Middle frontal gyrus (tissue), 1 donor: ENCODE data around the gene CYP4F22.
"Not testable (repeated sequence)": the region's sequence is repeated elsewhere in the genome, so short reads cannot be mapped to it uniquely, and the experiment has no call there.

Experiments
- DNase-seq: peaks from one replicate; pipeline ENCODE4 v3.0.0-alpha.2; 2015; ENCODE audit warnings: low spot score; ENCODE audit errors: extremely low spot score

The CYP4F22 gene

GRCh38 chr19:15488489-15489226, 19.7 kb upstream of the CYP4F22 start:
- DNase-seq: no peak

DNA sequence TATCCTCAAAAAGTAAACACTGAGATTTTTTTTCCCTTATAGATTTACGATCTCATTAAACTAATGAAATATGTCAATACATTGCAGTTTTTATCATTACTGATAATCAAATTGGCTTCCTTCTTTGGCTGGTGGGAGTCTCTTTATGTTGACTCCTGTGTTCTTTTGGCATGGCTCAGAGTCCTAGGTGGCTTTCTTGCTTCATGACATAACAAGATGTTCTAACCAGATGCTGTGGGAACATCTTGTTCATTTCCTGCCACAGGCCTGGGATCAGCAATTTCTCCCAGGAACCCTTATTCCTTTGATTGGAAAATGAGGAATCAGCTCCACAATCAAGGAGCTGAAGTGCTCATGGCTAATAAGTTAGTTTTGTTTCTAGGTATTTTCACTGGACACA, 13.2 kb upstream of the CYP4F22 start:
- DNase-seq: no peak

GRCh38 chr19:15498156-15498858, 10.0 kb upstream of the CYP4F22 start:
- DNase-seq: no peak

DNA sequence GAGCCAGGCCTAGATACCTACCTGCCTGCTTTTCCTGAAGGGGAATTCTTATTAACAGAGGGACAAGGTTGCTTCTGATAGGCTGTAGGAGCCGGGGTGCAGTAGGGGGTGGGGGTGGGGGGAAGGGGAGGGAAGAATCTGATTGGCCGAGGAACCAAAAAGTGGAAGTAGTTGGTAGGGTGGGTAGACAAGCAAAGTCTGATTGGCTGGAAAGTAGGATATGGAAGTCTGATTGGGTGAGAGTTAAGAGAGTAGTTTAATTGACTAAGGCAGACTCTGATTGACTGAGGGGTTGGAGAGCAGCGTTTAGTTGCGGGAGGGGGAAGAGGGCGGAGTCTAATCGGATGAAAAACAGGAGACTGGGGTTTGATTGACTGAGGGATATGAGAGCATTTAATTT, 9.4 kb upstream of the CYP4F22 start:
- DNase-seq: no peak

DNA sequence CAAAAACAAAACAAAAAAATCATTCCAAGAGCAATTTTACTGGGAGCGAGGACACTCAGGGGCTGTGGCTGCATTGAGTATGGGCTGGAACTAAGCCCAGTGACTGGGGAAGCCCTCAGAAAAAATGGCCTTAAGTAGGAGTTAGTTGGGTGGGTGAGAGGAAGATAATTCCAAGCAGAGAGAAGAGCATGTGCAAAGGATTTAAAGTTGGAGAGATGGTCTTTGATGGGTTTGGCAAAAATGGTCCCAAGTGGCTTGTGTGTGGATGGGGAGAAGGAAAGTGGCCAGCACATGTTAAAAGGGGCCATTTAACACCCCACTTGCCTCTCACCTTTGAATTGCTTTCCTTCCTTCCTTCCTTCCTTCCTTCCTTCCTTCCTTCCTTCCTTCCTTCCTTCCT, 6.7 kb upstream of the CYP4F22 start:
- no peak for DNase-seq

DNA sequence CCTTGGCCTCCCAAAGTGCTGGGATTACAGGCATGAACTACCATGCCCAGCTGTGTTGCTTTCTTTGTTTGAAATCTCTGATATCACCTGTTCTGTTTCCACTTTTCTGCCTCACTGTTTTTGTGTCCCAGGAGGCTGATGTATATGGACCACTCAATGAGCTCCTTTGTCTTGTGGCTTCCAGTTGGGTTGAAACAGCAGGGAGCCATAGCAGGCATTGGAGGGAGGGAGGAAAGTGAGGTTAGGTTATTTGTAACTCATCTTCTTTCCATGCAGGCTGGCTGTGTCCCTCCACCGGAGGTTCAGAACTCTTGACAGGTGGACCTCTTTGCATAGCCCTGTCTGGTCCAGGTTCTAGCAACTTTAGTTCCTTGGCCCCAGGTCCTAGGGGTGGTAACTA, 6.1 kb upstream of the CYP4F22 start:
- no peak for DNase-seq

DNA sequence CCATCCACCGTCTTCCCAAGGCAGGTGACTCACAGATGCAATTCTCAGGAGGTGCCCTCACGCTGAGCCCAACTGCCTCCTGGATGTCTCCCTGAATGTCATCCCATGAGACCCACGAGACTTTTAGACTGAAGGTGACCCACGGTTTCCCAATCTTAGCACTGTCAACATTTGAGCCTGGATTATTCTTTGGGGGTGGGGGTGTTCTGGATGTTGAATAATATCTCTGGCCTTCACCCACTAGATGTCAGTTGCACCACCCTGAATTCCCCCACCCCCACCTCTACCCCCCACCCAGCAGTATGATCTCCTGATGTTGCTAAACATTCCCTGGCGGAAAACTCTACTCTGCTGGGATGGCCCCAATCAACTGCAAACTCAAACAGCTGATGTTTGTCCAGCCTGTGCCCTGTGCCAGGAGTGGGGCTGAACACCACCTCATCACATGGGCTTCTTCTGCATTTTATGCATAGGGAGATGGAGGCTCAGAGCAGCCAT, 2.2 kb upstream of the CYP4F22 start:
- DNase-seq: no peak

DNA sequence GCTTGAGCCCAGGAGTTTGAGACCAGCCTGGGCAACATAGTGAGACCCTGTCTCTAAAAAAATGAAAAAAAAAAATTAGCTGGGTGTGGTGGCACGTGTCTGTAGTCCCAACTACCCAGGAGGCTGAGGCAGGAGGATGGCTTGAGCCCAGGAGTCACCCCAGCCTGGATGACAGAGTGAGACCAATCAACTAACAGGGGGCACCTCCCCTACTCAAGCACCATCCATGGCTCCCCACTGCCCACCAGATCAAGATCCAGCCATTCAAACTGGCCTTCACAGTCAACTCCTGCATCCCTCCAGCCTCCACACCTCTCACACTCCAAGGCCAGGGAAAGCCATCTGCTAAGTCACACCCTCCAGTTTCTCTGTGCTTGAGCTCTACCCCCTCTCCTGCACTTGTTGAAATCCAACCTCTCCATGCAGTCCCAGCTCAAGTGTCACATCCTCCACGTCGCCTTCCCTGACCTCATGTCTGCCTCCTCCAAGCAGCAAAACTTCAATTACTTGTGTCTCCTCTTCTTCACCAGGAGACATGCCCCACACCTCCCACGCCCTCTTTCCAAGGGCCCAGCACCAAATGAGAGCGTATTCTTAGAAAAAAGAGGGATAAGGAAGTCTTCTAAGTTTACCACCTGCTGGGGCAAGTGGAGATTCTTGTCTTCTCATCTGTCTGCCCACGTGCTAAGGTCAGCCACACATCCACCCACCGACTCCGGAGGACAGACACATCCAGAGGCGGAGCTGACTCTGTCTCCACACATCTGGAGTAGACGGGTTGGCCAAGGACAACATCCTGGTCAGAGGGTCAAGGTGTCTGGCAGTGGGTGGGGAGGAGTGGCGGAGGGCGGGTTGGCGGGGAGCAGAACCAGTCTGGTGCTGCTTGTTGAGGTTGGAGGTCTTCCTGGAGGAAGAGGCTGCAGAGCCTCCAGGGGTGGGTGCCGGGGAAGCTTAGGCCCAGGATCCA, 974 bp upstream of the CYP4F22 start:
- no peak for DNase-seq

DNA sequence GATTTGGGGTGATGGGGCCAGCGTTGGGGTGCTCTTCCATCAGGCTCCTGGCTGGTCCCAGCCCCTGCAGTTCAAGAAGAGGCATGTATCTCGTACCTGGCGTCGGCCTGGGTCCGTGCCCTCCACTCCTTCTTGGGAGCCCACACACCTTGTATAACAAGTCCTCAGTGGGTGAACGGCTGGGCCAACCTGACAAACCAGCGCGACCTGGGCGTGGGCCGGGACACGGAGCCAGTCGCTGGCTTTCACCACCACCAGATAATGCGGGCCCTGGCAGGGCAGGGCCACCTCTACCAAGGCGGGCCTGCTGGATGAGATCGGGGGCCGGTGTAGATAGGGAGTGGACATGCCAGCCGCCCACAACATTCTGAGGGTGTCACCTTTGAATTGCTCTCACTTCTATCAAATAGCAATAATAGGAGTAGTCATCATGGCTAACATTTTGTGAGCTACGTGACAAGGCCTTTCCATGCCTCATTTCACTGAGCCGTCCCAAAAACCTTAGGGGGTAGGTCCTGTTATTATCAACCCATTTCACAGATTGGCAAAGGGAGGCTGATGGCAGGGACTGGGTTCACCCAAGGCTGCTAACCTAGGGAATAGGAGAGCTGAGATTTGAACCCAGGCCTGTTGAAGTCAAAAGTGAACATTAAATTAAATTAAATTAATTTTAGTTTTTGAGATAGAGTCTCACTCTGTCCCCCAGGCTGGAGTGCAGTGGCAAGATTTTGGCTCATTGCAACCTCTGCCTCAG, 3.5 kb downstream of the CYP4F22 start:
- no peak for DNase-seq

- DNase-seq: not testable (repeated sequence)
These were observed 6.9 kb downstream of the CYP4F22 start for GRCh38 chr19:15515227-15515625.

GRCh38 chr19:15516363-15516762, 8.0 kb downstream of the CYP4F22 start:
- no peak for DNase-seq

DNA sequence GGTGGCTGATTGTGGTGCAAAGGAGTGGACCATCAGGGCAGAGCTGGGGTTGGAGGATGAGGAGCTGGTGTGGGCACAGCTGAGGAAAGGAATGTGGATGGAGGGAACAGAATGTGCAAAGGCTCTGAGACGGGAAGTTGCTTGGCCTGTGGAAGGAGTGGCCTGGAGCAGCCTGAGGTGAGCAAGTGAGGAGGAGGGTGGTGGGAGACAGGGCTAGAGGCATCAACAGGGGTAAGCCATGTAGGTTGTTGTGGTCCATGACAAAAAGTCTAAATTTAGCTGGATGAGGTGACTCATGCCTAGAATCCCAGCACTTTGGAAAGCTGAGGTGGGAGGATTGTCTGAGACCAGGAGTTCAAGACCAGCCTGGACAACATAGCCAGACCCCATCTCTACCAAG, 9.5 kb downstream of the CYP4F22 start:
- no peak for DNase-seq

DNA sequence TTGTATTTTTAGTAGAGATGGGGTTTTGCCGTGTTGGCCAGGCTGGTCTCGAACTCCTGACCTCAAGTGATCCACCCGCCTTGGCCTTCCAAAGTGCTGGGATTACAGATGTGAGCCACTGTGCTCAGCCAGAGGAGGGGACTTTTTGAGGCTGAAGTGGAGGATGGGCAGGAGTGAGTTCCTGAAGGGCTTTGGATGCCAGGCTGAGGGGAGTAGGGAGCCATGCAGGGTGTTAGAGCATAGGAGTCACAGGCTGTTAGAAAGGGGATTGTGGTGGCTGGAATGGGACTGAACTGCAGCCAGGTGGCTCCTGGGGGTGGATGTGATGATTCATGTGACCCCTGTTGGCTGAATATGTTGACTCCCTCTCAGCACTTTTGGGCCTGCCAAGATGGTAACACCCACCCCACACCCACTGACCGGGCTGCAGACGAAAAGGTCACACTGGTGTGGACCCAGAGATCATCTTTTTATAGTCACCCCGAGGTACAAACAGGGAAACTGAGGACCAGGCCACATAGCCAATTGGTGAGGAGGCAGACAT, 11.2 kb downstream of the CYP4F22 start:
- DNase-seq: no peak

- DNase-seq: no peak
These were observed 16.5 kb downstream of the CYP4F22 start for GRCh38 chr19:15524781-15525180.

GRCh38 chr19:15525291-15525690, 17.0 kb downstream of the CYP4F22 start:
- no peak for DNase-seq

- no peak for DNase-seq
These were observed 18.1 kb downstream of the CYP4F22 start for GRCh38 chr19:15526408-15526807.

- DNase-seq: no peak
These were observed 19.4 kb downstream of the CYP4F22 start for GRCh38 chr19:15527705-15528104.

GRCh38 chr19:15529774-15530372, 21.5 kb downstream of the CYP4F22 start:
- DNase-seq: no peak

DNA sequence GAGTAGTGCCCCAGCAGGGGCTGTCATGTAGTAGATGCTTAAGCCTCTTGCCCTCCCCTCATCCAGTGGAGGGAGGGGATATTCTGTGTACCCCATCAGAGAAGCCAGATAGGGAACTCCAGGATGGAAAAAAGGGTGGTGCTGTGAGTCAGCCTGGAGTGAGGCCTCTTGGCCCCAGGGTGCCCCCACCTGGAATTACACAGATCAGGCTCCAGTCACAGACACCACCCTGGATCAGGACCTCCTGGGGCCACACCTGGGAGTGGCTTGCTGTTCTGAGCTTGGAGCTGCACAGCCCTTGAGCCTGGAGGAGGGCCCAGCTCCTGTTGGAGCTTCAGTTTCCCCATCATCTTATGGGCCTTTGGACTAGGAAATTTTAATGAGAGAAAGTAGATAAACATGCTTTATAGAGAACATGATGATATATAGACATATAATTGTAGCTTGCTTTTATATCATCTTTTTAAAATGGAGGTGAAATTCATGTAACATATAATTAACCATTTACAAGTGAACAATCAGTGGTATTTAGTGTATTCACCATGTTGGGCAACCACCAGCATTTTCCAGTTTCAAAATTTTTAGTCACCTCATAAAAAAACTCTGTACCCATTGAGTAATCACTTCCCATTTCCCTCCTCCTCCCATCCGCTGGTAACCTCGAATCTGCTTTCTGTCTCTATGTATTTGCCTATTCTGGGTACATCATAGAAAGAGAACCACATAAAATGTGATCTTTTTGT, 24.6 kb downstream of the CYP4F22 start:
- no peak for DNase-seq

DNA sequence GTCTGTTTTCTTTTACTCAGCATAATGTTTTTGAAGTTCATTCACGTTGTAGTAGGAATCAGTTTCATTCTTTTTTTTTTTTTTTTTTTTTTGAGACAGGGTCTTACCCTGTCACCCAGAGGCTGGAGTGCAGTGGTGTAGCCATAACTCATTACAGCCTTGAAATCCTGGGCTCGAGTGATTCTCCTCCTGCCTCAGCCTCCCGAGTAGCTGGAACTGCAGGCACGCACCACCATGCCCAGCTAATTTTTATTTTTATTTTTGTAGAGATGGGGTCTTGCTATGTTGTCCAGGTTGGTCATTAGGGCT, 25.2 kb downstream of the CYP4F22 start:
- DNase-seq: not testable (repeated sequence)
